HG03460 (cell line): ENCODE results near the gene FAM13B.
A peak's percentile ranks its signal among the peaks of the same experiment; 100 is the strongest.
"Not testable (repeated sequence)": the region's sequence is repeated elsewhere in the genome, so short reads cannot be mapped to it uniquely, and the experiment has no call there.

Experiments used
- ATAC-seq: cut with Tn5 transposase; IDR thresholded peaks from one replicate; pipeline ENCODE4 v1.9.1; 2021; ENCODE audit not compliant: unreplicated experiment

FAM13B gene

DNA sequence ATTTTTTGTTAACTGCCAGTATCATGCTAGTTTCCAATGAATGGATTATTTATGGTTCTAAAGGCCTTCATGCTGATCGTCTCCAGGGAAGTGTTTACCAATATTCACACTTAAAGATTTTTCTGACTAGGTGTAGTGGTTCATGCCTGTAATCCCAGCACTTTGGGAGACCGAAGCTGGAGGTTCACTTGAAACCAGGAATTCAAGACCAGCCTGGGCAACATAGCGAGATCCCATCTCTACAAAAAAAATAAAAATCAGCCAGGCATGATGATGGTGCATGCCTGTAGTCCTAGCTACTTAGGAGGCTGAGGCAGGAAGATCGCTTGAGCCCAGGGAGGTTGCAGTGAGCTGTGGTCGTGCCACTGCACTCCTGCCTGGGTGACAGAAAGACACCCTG, 43.5 kb downstream of the FAM13B start:
- ATAC-seq = no peak

- ATAC-seq = no peak
Measured at GRCh38 chr5:137975208-137975607, 57.7 kb downstream of the FAM13B start.

GRCh38 chr5:137970384-137970783, 62.5 kb downstream of the FAM13B start:
- ATAC-seq = not testable (repeated sequence)

DNA sequence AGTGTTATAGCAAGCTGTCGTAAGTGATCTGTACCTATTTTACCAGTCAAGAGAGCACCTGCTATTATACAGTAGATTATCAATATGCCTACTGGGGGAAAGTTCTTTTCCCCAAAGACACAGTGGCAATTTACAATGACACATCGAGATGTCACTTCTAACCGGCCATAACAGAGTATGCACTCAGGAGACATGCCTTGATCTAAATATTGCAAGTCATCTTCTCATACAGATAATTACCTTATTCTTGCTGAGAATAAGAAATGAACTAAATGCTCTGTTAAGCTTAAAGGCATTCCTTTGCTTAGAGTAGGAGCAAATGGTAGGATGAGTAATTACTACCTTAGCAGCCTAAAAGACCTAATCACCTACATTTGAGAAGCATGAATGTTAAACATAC, 72.1 kb downstream of the FAM13B start:
- ATAC-seq = no peak

DNA sequence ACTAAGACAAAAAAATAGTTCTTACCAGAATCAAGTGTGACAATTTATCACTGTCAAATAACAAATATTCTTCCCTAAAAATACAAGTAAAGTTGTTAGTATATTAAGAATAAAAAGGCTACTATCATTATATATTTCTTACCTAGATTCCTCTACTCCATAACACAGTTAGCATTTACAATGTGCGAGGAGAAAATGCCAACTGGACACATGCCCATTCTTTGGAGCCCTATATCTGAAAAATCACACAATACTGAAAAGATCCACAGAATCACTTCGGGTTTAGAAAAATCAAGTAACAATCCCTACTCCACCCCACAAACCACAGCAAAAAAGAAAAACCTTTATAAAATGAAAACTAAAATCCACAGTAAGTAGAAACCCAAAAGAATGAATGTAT, 72.7 kb downstream of the FAM13B start:
- ATAC-seq = no peak

GRCh38 chr5:137959488-137959887, 73.4 kb downstream of the FAM13B start:
- ATAC-seq = no peak

DNA sequence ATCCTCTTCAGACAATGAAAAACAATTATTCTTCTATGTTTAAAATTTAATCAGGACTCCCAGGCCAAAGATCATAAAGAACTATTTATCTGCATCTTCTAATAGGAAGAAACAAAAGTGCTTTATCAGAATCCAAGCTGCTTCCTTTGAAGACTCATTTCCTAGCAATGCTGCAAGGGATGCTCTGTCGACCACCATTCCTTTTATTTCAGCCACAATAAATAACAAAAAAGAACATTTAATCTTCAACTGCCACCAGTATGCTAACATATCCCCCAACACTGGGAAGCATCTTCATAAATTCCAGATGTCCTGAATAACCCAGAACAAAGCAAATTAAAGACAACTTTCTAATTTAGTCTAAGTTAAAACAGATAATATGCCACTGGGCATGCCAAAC, 74.9 kb downstream of the FAM13B start:
- no peak for ATAC-seq

- no peak for ATAC-seq
Measured at GRCh38 chr5:137954131-137954879, 78.6 kb downstream of the FAM13B start.

DNA sequence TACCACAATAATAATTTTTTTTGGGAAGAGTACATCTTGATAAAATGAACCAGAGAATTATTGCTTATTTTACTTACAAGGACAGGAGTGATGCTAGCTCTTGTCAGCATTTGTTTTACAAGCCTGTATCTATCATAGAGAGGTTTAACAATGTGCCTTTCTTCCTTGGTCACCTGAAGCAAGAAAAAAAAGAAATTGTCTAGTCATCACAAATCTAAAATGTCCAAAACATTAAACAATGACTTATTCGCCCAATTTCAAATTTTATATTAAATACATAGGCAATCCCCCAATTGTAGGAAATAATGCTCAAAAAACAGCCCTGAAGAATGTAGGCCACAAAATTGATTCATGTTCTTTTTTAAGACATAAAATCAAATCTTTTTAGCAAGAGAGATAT, 87.1 kb downstream of the FAM13B start:
- ATAC-seq = no peak

- ATAC-seq = not testable (repeated sequence)
Measured at GRCh38 chr5:137944280-137944679, 88.6 kb downstream of the FAM13B start.

DNA sequence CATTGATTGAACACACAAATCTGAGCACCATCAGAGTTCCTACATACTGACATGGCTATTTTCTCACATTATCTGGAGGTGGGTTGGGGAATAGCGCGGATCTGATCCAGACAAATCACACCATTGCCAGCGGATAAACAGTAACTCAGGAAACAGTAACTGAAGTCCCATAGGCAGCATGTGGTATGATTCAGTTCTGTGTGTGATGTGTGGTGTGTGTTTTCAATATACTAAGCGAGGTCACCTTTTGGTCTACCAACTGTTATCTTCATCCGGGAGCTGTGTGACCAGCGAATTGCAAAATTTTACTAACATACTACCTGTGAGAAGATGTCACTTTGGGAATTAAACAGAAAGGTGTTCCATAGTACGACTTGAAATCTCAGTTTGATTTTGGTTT, 93.5 kb downstream of the FAM13B start:
- no peak for ATAC-seq

GRCh38 chr5:137938751-137939143, 94.1 kb downstream of the FAM13B start:
- ATAC-seq = peak; percentile 51

DNA sequence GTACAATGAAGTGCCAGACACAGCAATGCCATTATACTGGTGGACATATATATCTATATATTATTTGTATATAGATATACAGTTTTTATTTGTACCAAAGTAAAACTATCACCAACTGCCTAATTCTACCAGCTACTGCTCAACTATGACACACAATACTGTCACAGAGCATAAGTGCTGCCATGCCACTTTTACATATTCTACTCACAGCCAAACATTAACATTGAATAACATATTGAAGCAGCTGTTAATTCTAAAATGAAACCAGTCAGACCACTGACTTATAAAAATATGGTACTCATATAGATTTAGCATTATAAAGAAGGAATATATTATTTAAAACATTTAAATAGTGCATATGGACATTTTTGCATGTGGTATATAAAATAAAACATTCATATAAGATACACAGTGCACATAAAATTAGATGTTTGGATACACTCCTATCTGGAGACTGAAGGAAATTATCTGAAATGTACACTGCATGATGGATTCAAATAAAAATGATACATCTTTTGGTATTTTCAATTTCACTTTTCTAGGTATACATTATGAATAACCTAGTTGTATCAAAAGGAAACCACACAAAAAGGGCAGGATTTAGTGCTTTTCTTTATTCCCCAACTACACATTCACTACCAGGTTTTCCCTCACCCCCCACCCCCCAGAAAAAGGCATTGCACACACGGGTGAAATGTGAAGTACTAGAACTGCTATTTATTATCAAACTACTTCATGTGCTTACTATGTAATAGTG, 94.7 kb downstream of the FAM13B start:
- no peak for ATAC-seq

DNA sequence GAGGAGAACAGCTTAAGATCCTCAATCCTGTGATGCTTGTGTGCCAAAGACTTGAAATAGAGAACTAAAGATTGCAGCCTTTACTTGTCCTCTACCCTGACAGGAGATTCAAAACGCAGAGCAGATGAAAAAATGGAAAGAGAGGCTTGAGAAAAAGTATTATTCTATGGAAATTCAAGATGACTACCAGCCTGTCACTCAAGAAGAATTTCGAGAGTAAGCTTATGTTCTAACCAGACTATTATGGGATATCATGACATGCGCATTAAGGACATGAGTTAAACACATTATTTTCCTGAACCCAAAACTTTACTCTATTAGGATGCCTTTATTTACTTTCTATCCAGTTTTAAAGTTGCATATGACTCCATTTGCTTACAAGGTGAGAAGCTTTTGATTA, 97.2 kb downstream of the FAM13B start:
- ATAC-seq = no peak

DNA sequence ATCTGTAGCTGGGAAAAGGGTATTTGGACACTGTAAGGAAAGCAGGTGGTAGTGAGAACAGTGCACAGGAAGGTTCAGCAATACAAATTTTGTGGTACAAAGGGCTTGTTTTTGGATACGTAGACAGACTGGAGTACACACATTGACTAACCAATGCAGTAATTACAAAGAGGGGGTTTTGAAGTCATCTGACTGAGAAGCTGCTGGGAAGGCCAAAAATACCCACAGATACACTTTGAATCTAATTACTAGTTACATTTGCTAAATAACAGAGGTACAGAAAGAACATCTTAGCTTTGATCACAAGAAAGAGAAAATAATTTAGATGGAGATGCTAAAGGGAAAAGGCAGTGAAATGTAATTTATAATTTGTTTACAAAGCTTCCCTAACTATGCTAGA, 97.7 kb downstream of the FAM13B start:
- ATAC-seq = peak; percentile 46

- ATAC-seq = no peak
Measured at GRCh38 chr5:137933491-137933911, 99.4 kb downstream of the FAM13B start.

- ATAC-seq = no peak
Measured at GRCh38 chr5:137932800-137933199, 100.1 kb downstream of the FAM13B start.

GRCh38 chr5:137923856-137924255, 109.0 kb downstream of the FAM13B start:
- ATAC-seq = no peak

- ATAC-seq = no peak
Measured at GRCh38 chr5:137921931-137922330, 110.9 kb downstream of the FAM13B start.

DNA sequence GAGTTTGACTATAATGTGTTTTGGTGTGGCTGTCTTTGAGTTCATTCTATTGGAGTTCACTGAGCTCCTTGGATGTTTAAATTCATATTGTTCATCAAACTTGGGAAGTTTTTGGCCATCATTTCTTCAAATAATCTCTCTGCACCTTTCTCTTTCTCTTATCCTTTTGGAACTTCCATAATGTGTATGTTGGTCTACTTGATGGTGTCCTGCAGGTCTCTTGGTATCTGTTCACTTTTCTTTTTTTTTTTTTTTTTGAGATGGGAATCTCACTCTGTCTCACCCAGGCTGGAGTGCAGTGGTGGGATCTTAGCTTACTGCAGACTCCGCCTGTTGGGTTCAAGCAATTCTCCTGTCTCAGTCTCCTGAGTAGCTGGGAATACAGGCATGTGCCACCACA, 116.0 kb downstream of the FAM13B start:
- ATAC-seq = no peak

- ATAC-seq = no peak
Measured at GRCh38 chr5:137914758-137915157, 118.1 kb downstream of the FAM13B start.

- no peak for ATAC-seq
Measured at GRCh38 chr5:137902408-137903133, 130.3 kb downstream of the FAM13B start.
